Measurements from ENCODE around the gene TIAM2. TPM values are rescaled to one million over a fixed set of nuclear protein-coding genes. Genes with fewer than 3 reads are reported as not detected.

TIAM2 gene
- total and polyA plus RNA-seq, 10 of the 15 experiments (the other 5 are each of a cell fraction or from before 2014, with no cell fraction given), result 1.1 to 10.5 (median 2.3) TPM

GRCh38 chr6:155223646-155224451 is 228.7 kb downstream of the TIAM2 start (continued):
- peak; percentile 88 for TF ChIP-seq PKNOX1 (IDR thresholded peaks at IDR 0.05)
- TF ChIP-seq ZBED1 (IDR thresholded peaks at IDR 0.05; ENCODE audit: borderline replicate concordance), result no peak
- no peak for TF ChIP-seq ZNF592 (IDR thresholded peaks at IDR 0.05)
- TF ChIP-seq IKZF2 (IDR thresholded peaks at IDR 0.05), result peak; percentile 87 to 90
- 0 out of 2 replicates have a peak, but pooled peaks have one; percentile 24 for TF ChIP-seq BCL11A (IDR thresholded peaks at IDR 0.05; ENCODE audit: low read depth, low read length)
- TF ChIP-seq ATF2 (IDR thresholded peaks at IDR 0.05; ENCODE audit: low read length), result peak; percentile 80
- no peak for TF ChIP-seq ELK1 (IDR thresholded peaks at IDR 0.05; ENCODE audit: low read depth, low read length)
- TF ChIP-seq YY1 (IDR thresholded peaks at IDR 0.05; ENCODE audit: low read depth, low read length), result 0 out of 2 replicates have a peak, but pooled peaks have one; percentile 6
- TF ChIP-seq NFIC (IDR thresholded peaks at IDR 0.05; ENCODE audit: low read depth, low read length), result peak; percentile 81
- peak; percentile 68; the same call in 1 of the 2 replicates for TF ChIP-seq EED (IDR thresholded peaks at IDR 0.05; ENCODE audit: low read depth)
- peak; percentile 86 for TF ChIP-seq IRF4 (IDR thresholded peaks at IDR 0.05; ENCODE audit: low read depth, low read length)
- TF ChIP-seq GABPA (IDR thresholded peaks at IDR 0.05; ENCODE audit: low read depth), result peak; percentile 69
- peak; percentile 86 for TF ChIP-seq NBN (IDR thresholded peaks at IDR 0.05)
- TF ChIP-seq SPI1 (IDR thresholded peaks at IDR 0.05; ENCODE audit: borderline replicate concordance, insufficient read depth, low read depth, low read length), result no peak
- TF ChIP-seq ATF7 (IDR thresholded peaks at IDR 0.05; ENCODE audit: low read depth), result peak; percentile 85
- TF ChIP-seq SREBF1 (IDR thresholded peaks at IDR 0.05; ENCODE audit: low read length), result no peak
- TF ChIP-seq KDM1A (IDR thresholded peaks at IDR 0.05; ENCODE audit: borderline replicate concordance), result no peak
- TF ChIP-seq RAD51 (IDR thresholded peaks at IDR 0.05), result peak; percentile 42; the same call in 1 of the 2 replicates
- TF ChIP-seq ESRRA (IDR thresholded peaks at IDR 0.05; ENCODE audit: low read length), result no peak
- peak; percentile 86 for TF ChIP-seq JUNB (IDR thresholded peaks at IDR 0.05)
- no peak for TF ChIP-seq IRF5 (IDR thresholded peaks at IDR 0.05; ENCODE audit: borderline replicate concordance)
- no peak for TF ChIP-seq NFYB (IDR thresholded peaks at IDR 0.05; ENCODE audit: insufficient read depth, low read depth, low read length)

All from GM12878 (cell line).